Calu3 (cell line): ENCODE data around the gene CLCN7. TPM values are rescaled to one million over a fixed set of nuclear protein-coding genes. Genes with fewer than 3 reads are reported as not detected.

Experiments used
- BruUV-seq: library from RNA; stranded (reverse); fragments of 400-500 nt; replicated peaks from 2 replicates; lab custom pipeline; 2021; lab: Mats Ljungman, UMichigan
- CTCF ChIA-PET: fragments of 300-600 bp; sonication (Branson Sonifier 250); formaldehyde crosslinking; loops from one replicate; lab custom pipeline; 2022; ENCODE audit warnings: antibody characterized with exemption; lab: Charles Lee
- DNase-seq: peaks from one replicate; pipeline ENCODE4 v3.0.0; 2022
- H3K27ac Mint-ChIP-seq: one replicate; pipeline ENCODE4 v1.8.0; 2022; ENCODE audit warnings: mixed read lengths; ENCODE audit not compliant: unreplicated experiment
- H3K27me3 Mint-ChIP-seq: one replicate; pipeline ENCODE4 v1.8.0; 2022; ENCODE audit warnings: mixed read lengths; ENCODE audit not compliant: unreplicated experiment
- H3K36me3 Mint-ChIP-seq: one replicate; pipeline ENCODE4 v1.8.0; 2022; ENCODE audit warnings: mild to moderate bottlenecking, moderate library complexity, mixed read lengths; ENCODE audit not compliant: insufficient read depth, unreplicated experiment
- H3K4me1 Mint-ChIP-seq: one replicate; pipeline ENCODE4 v1.8.0; 2022; ENCODE audit warnings: mild to moderate bottlenecking, low read depth, mixed read lengths; ENCODE audit not compliant: unreplicated experiment
- H3K4me3 Mint-ChIP-seq: one replicate; pipeline ENCODE4 v1.8.0; 2022; ENCODE audit warnings: mild to moderate bottlenecking, low read depth, moderate library complexity, mixed read lengths; ENCODE audit not compliant: unreplicated experiment
- H3K9me3 Mint-ChIP-seq: one replicate; pipeline ENCODE4 v1.8.0; 2022; ENCODE audit warnings: low read depth, mixed read lengths; ENCODE audit not compliant: unreplicated experiment
- intact Hi-C: fragments of 100-400 bp; cut with micrococcal nuclease; formaldehyde crosslinking; loops from one replicate; pipeline ENCODE4 v1.10.0; 2022; ENCODE audit not compliant: unreplicated experiment
- total RNA-seq: library from RNA; stranded (reverse); gene quantifications from 2 replicates; pipeline ENCODE4 v1.2.3, GENCODE V29; 2022
- TF ChIP-seq, protein P1 (sequence below): fragments of 200-600 bp; IDR thresholded peaks from one replicate; pipeline ENCODE4 v1.8.0; 2022; ENCODE audit warnings: antibody characterized with exemption; ENCODE audit not compliant: unreplicated experiment

CLCN7 gene
- total RNA-seq, 1 experiment from 2014 or later, result 117 TPM

DNA sequence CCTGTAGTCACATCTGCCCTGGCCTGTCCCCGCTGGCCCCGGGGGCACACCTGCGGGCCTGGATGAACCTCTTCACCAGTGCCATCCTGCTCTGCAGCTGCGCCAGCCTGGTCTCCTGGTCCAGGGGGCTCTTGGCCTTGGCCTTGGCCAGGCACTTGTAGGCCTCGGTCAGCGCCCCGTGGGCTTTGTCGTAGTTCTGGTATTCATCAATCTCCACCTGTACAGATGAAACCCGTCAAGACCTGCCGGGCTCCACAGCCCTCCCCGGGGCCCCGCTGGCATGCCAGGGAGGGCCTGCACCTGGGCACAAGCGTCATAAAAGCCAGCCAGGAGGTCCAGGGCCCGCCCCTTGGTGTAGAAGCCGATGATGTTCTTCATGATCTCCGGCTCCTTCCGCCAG is 45.0 kb upstream of the CLCN7 start:
- Mint-ChIP-seq H3K9me3 (peaks cover 3% of the 10 kb centered on the region), H3K4me1 (no peaks in the 10 kb centered on the region), H3K36me3 (peaks cover 9% of the 10 kb centered on the region), H3K27me3 (no peaks in the 10 kb centered on the region), H3K4me3 (no peak overlapping the region), H3K27ac (no peak overlapping the region)
- TF ChIP-seq, protein P1, sequence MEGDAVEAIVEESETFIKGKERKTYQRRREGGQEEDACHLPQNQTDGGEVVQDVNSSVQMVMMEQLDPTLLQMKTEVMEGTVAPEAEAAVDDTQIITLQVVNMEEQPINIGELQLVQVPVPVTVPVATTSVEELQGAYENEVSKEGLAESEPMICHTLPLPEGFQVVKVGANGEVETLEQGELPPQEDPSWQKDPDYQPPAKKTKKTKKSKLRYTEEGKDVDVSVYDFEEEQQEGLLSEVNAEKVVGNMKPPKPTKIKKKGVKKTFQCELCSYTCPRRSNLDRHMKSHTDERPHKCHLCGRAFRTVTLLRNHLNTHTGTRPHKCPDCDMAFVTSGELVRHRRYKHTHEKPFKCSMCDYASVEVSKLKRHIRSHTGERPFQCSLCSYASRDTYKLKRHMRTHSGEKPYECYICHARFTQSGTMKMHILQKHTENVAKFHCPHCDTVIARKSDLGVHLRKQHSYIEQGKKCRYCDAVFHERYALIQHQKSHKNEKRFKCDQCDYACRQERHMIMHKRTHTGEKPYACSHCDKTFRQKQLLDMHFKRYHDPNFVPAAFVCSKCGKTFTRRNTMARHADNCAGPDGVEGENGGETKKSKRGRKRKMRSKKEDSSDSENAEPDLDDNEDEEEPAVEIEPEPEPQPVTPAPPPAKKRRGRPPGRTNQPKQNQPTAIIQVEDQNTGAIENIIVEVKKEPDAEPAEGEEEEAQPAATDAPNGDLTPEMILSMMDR, result no peak
- no peak for DNase-seq
- CTCF ChIA-PET, result no interaction called here
- intact Hi-C loops, result no loop called here
- no TSS peak for BruUV-seq

DNA sequence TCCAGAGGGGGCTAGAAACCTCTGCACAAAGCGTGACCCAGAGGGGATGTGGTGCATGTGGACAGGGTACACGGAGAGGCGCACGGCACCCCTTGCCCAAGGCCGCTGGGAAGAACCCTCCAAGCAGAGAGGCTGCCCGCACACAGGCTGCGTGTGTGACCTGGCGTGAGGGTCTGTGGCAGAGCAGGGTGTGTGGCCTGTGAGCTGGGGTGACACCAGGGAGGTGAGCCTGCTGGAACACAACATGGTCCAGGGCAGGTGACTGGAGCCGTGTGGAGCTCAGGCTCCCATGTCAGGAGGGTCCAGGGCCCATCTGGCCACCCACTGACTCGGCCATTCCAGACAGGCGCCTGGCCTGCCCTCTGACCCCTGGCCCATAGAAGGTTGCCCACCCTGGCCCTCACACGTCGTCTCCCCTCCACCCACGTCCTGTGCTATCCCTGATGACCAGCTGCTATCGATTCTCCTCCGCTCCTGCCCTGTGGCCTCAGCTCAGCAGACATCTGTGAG is 43.9 kb upstream of the CLCN7 start:
- Mint-ChIP-seq H3K27me3 (no peaks in the 10 kb centered on the region), H3K4me1 (no peaks in the 10 kb centered on the region), H3K36me3 (peaks cover 15% of the 10 kb centered on the region), H3K9me3 (peaks cover 3% of the 10 kb centered on the region), H3K27ac (no peak overlapping the region), H3K4me3 (no peak overlapping the region)
- no TSS peak for BruUV-seq
- CTCF ChIA-PET, result no interaction called here
- intact Hi-C loops, result no loop called here
- TF ChIP-seq, protein P1, result no peak
- no peak for DNase-seq

DNA sequence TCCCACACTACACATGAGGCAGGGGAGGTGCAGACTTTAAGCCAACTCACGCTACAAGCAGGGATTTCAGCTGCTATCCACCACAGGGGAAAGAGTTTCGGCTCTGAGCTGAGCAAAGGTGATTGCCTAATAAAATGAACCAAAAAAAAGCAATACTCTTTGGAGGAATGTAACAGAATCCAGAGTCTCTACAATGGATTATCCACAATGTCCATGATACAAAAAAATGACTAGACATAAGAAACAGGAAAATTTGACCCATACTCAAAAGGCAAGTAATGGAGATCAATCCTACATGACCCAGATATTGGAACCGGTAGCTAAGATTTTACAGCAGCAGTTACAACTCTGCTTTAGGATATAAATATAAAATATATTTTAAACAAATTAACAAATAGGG is 39.7 kb upstream of the CLCN7 start:
- no peak overlapping the region for H3K4me3 Mint-ChIP-seq
- H3K27me3 Mint-ChIP-seq, result no peaks in the 10 kb centered on the region
- no TSS peak for BruUV-seq
- H3K9me3 Mint-ChIP-seq, result peaks cover 3% of the 10 kb centered on the region
- TF ChIP-seq, protein P1, result no peak
- intact Hi-C loops, result no loop called here
- H3K27ac Mint-ChIP-seq, result peak overlapping the region; percentile 51
- no peaks in the 10 kb centered on the region for H3K4me1 Mint-ChIP-seq
- CTCF ChIA-PET, result no interaction called here
- peaks cover 55% of the 10 kb centered on the region for H3K36me3 Mint-ChIP-seq
- no peak for DNase-seq

DNA sequence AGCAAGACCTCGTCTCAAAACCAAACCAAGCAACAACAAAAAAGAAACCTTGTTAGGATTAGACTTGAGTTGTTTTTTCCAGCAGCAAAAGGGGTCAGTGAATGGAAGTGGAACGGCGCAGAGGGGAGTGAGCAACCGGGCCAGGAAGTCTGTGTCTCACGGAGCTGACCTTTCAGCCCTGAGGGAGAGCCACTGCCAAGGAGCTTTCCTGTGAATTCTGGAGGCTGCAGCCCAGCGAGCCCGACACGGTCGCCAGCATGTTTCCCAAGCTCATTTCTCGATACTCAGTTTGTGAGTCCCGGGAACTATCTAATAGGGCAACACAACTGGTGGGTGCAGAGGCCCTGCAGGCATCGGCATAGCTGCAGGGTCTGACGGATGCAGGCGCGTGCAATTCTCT is 37.9 kb upstream of the CLCN7 start:
- Mint-ChIP-seq H3K36me3 (peaks cover 50% of the 10 kb centered on the region), H3K27me3 (no peaks in the 10 kb centered on the region), H3K4me3 (no peak overlapping the region), H3K4me1 (no peaks in the 10 kb centered on the region), H3K9me3 (peaks cover 3% of the 10 kb centered on the region), H3K27ac (no peak overlapping the region)
- CTCF ChIA-PET, result no interaction called here
- no peak for DNase-seq
- intact Hi-C loops, result no loop called here
- BruUV-seq, result no TSS peak
- TF ChIP-seq, protein P1, result no peak
